ENCODE measurements around the gene BTBD8.
A peak's percentile ranks its signal among the peaks of the same experiment; 100 is the strongest.

The BTBD8 gene

GRCh38 chr1:92079441-92079840, 704 bp upstream of the BTBD8 start:
- TF ChIP-seq, protein P1, sequence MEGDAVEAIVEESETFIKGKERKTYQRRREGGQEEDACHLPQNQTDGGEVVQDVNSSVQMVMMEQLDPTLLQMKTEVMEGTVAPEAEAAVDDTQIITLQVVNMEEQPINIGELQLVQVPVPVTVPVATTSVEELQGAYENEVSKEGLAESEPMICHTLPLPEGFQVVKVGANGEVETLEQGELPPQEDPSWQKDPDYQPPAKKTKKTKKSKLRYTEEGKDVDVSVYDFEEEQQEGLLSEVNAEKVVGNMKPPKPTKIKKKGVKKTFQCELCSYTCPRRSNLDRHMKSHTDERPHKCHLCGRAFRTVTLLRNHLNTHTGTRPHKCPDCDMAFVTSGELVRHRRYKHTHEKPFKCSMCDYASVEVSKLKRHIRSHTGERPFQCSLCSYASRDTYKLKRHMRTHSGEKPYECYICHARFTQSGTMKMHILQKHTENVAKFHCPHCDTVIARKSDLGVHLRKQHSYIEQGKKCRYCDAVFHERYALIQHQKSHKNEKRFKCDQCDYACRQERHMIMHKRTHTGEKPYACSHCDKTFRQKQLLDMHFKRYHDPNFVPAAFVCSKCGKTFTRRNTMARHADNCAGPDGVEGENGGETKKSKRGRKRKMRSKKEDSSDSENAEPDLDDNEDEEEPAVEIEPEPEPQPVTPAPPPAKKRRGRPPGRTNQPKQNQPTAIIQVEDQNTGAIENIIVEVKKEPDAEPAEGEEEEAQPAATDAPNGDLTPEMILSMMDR (conservative IDR thresholded peaks at IDR 0.05) = no peak
- H3K27ac ChIP-seq = peak overlapping the region; percentile 79

DNA sequence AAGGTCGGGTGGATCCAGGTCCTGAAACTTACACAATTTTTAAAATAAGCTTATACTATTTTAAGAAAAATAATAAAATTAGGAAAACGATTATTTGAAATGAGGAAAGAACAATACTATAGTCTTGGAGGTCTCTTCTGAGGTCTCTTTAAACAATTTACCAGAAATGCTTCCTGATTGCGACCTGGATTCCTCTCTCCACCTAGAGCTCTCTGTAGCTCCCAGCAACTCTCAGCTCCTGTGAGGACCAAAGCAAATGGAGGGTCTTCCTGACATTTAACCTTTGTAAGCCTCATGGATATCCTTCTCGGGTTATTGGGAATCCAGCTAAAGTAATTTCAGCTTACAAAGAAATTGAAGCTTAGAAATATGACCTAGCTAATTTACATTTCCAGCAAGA, 886 bp downstream of the BTBD8 start:
- TF ChIP-seq, protein P1 (conservative IDR thresholded peaks at IDR 0.05) = no peak
- H3K27ac ChIP-seq = peak overlapping the region; percentile 79

DNA sequence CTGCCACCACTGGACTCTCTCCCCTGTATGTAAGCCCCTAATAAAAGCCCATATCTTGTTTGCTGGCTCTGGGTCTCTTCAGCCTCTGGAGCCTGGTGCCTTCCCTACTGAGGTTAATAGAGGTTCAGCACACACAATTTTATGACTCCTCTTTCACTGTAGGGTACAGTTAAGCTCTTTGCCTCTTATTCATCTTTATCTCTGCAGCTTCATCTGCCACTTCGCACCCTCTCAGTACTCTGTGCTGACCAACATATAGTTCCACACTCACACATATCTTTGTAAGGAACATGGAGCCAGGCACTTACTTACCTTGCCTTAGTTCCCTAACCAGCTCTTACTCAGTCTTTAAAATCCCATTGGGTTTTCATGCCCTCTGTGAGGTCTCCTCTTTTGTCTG, 4.5 kb downstream of the BTBD8 start:
- TF ChIP-seq, protein P1 (conservative IDR thresholded peaks at IDR 0.05) = no peak
- no peak overlapping the region for H3K27ac ChIP-seq

DNA sequence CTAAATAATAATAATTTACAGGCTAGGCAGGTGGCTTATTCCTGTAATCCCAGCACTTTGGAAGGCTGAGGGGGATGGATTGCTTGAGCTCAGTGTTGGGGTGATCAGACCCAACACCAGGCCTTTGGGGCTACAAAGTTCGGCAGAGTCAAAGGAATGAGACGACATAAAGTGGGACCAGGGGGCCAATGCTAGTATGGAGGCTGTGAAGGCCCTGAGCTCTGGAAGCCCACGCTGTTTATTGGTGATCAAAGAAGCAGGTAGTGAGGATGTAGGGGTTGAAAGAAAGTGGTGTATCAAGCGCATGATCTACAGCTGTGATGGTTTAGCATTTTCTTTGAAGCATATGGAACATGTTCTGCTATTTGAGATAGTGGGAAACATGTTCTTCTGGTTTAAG, 5.6 kb downstream of the BTBD8 start:
- TF ChIP-seq, protein P1 (conservative IDR thresholded peaks at IDR 0.05) = no peak
- H3K27ac ChIP-seq = no peak overlapping the region

DNA sequence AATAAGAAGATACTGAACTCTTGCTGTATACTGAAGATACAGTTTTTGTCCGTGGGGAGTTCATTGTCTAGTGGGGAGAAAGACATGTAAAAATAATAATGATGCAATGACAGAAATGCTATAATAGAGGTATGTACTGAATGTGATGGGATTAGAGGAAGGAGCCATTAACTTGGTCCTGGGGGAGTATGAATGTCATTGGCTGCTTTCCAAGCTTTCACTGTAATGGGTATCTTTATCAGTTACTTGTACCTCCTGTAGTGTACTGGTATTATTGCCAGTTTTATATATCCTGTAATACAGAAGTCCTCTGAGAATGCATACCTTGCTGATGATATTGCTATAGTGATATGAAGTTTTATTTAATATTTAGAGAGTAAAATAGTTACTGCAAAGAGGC, 7.4 kb downstream of the BTBD8 start:
- H3K27ac ChIP-seq = no peak overlapping the region
- TF ChIP-seq, protein P1 (conservative IDR thresholded peaks at IDR 0.05) = no peak

DNA sequence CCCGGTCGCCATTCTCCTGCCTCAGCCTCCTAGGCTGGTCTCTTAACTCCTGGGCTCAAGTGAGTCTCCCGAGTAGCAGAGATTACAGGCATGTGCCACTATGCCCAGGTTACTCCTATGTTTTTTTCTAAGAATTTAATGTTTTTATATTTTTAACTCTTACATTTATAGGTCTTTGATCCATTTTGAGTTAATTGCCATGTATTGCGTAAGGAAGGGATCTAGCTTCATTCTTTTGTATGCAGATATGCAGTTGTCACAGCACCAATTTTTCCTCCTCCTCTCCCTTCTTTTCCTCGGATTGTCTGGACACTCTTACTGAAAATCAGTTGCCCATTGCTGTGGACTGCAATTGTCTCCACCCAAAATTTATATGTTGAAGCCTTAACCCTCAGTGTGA, 11.5 kb downstream of the BTBD8 start:
- no peak overlapping the region for H3K27ac ChIP-seq
- TF ChIP-seq, protein P1 (conservative IDR thresholded peaks at IDR 0.05) = no peak

- TF ChIP-seq, protein P1 (conservative IDR thresholded peaks at IDR 0.05) = no peak
- no peak overlapping the region for H3K27ac ChIP-seq
These were observed 13.9 kb downstream of the BTBD8 start for GRCh38 chr1:92094090-92094489.

DNA sequence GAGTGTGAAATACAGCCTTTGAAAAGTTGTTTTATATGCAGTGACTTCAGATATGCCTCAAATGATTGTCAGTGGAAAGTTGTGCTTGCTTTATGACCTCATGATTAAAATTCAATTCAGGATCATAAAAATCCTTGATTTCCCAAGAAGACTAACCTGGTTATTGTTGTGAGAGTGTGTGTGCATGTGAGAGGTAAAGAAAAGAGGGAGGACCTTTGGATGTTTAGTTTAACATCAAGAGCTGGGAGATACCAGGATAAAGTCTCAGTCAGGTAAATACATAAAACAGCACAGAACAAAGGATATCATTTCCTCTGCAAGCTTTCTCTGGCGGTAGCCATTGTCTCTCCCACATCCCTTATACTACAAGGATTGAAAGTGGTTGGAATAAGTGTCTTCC, 14.4 kb downstream of the BTBD8 start:
- H3K27ac ChIP-seq = no peak overlapping the region
- TF ChIP-seq, protein P1 (conservative IDR thresholded peaks at IDR 0.05) = no peak
